ENCODE results near the gene PRR5L. TPM values are rescaled to one million over a fixed set of nuclear protein-coding genes. Genes with fewer than 3 reads are reported as not detected.

Gene PRR5L
- polyA plus RNA-seq, 1 of the 3 experiments (the other 2 are of a cell fraction) = 0.46 TPM

- no peak for TF ChIP-seq NRF1 (IDR thresholded peaks at IDR 0.05; ENCODE audit: low read depth, low read length)
- no peak for TF ChIP-seq CTCF (IDR thresholded peaks at IDR 0.05)
Observed at GRCh38 chr11:36467012-36467411, 170.9 kb downstream of the PRR5L start (continued).

- POLR2A ChIA-PET = no interaction called here
- 50% methylated on average over 1 of the region's 1 CpG for WGBS (ENCODE audit: low lambda C conversion rate)
Observed at GRCh38 chr11:36467916-36468315, 171.8 kb downstream of the PRR5L start.

More at GRCh38 chr11:36467916-36468315, 171.8 kb downstream of the PRR5L start:
- Histone ChIP-seq H3F3A (replicated peaks; ENCODE audit: insufficient read depth) (peaks cover 10% of the 10 kb centered on the region), H3K27me3 (ENCODE audit: insufficient read depth) (no peaks in the 10 kb centered on the region), H3K9ac (no peak overlapping the region), H3K79me2 (ENCODE audit: insufficient read depth) (no peaks in the 10 kb centered on the region), H3K9me3 (no peaks in the 10 kb centered on the region), H3K36me3 (replicated peaks in 1 of 2; ENCODE audit: control insufficient read depth in 1 of 2, insufficient read depth in 2 of 2, low read length in 1 of 2) (no peaks in the 10 kb centered on the region), H3K4me1 (ENCODE audit: control insufficient read depth in 1 of 2, insufficient read depth in 2 of 2, low read depth in 1 of 2, low read length in 1 of 2) (peaks cover 0 to 6% of the 10 kb centered on the region in 2 experiments; a peak in 2 of 4 replicates), H3K4me2 (no peak overlapping the region), H3K27ac (ENCODE audit: low read depth in 2 of 2, low read length in 1 of 2) (no peak overlapping the region), H2AFZ (ENCODE audit: low read depth) (no peak overlapping the region), H3K4me3 (ENCODE audit: low read depth in 2 of 2, low read length in 1 of 2) (no peak overlapping the region), H4K20me1 (ENCODE audit: insufficient read depth) (no peaks in the 10 kb centered on the region), H3K9me2 (no peaks in the 10 kb centered on the region)
- CTCF ChIA-PET = interaction anchor here (0.8 to 3.7 kb wide), 4 partner anchors 11 to 279 kb away, joined by 3 to 26 read pairs (median 4); no protein-coding TSS in a partner anchor
- DNase-seq = no peak
- no peak for TF ChIP-seq CTCF (IDR thresholded peaks at IDR 0.05)
- no peak for TF ChIP-seq MXI1 (IDR thresholded peaks at IDR 0.05; ENCODE audit: low read depth, low read length)
- TF ChIP-seq CHD2 (IDR thresholded peaks at IDR 0.05; ENCODE audit: low read length, partially characterized antibody) = no peak
- TF ChIP-seq ZBTB33 (IDR thresholded peaks at IDR 0.05; ENCODE audit: borderline replicate concordance, low read depth) = no peak
- no peak for TF ChIP-seq FOSL2 (IDR thresholded peaks at IDR 0.05; ENCODE audit: borderline replicate concordance, low read depth)
- no peak for TF ChIP-seq ELF1 (IDR thresholded peaks at IDR 0.05)

All from SK-N-SH (cell line).